MCF 10A (cell line): Measurements from ENCODE around the gene FABP1. TPM values are rescaled to one million over a fixed set of nuclear protein-coding genes. Genes with fewer than 3 reads are reported as not detected.

Experiments
- BruUV-seq: library from RNA; stranded (reverse); fragments of 400-500 nt; replicated peaks from 2 replicates; lab custom pipeline; 2021; lab: Mats Ljungman, UMichigan
- CTCF ChIA-PET: fragments of 300-600 bp; sonication (Branson Sonifier 250); formaldehyde crosslinking; extraction: SDS; loops from one replicate; lab custom pipeline; 2021; ENCODE audit warnings: antibody characterized with exemption, inconsistent platforms; lab: Yijun Ruan, JAX
- POLR2A ChIA-PET: fragments of 300-600, 350-650 bp; sonication (Branson Sonifier 250); formaldehyde crosslinking; extraction: SDS; loops from one replicate; lab custom pipeline; 2020; ENCODE audit warnings: antibody characterized with exemption, inconsistent platforms; lab: Yijun Ruan, JAX
- DNase-seq: peaks from one replicate; pipeline ENCODE4 v3.0.0-alpha.2; 2018; ENCODE audit not compliant: unreplicated experiment
- H3K27ac Mint-ChIP-seq: one replicate; pipeline ENCODE4 v1.8.0; 2022; ENCODE audit warnings: mild to moderate bottlenecking, low read depth, mixed read lengths; ENCODE audit not compliant: unreplicated experiment
- H3K27me3 Mint-ChIP-seq: one replicate; pipeline ENCODE4 v1.8.0; 2022; ENCODE audit warnings: mixed read lengths; ENCODE audit not compliant: insufficient read depth, unreplicated experiment
- H3K36me3 Mint-ChIP-seq: one replicate; pipeline ENCODE4 v1.8.0; 2022; ENCODE audit warnings: mild to moderate bottlenecking, moderate library complexity, mixed read lengths; ENCODE audit not compliant: insufficient read depth, unreplicated experiment
- H3K4me1 Mint-ChIP-seq: one replicate; pipeline ENCODE4 v1.8.0; 2022; ENCODE audit warnings: mixed read lengths; ENCODE audit not compliant: insufficient read depth, unreplicated experiment
- H3K4me3 Mint-ChIP-seq: one replicate; pipeline ENCODE4 v1.8.0; 2022; ENCODE audit warnings: mild to moderate bottlenecking, moderate library complexity, mixed read lengths; ENCODE audit not compliant: unreplicated experiment
- H3K9me3 Mint-ChIP-seq: one replicate; pipeline ENCODE4 v1.8.0; 2022; ENCODE audit warnings: mixed read lengths; ENCODE audit not compliant: unreplicated experiment
- intact Hi-C: fragments of 100-400 bp; cut with micrococcal nuclease; formaldehyde crosslinking; loops from 2 replicates; pipeline ENCODE4 v1.14.1; 2022
- total RNA-seq: library from RNA; stranded (reverse); gene quantifications from 2 replicates; pipeline ENCODE4 v1.2.3, GENCODE V29; 2022
- TF ChIP-seq, protein P1 (sequence below): fragments of 200-600 bp; IDR thresholded peaks from one replicate; pipeline ENCODE4 v1.8.0; 2022; ENCODE audit warnings: antibody characterized with exemption, mild to moderate bottlenecking; ENCODE audit not compliant: unreplicated experiment

FABP1 gene
- total RNA-seq, 1 experiment from 2014 or later, result not detected

DNA sequence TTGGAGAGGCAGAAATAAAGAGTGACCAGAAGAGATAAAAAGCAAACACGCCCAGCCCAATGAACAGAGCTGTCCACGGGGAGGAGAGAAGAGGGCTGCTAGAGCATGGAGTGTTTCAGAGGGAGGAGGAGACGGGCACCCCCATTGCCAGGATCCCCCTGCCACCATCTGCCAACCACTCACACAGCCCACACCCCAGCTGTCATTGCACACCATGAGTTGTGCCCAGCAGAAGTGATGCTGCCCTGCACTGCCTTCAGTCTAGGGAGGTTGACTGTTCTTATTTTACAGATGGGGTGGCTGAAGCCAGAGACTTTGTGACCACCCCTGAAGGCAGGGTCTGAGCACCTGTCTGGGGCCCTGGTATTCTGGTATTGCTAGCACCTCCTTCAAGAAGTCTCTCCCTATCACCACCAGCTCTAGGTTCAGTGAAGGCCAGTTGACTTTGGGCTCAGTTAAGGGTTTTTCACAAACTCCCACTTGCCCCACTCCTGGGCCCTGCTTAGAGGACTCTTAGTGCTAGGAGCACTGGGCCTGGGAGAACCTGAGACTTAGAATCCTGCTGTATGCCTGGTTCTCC lies 2.4 kb downstream of the FABP1 start:
- no peak for DNase-seq
- BruUV-seq, result no TSS peak
- Mint-ChIP-seq H3K27ac (no peak overlapping the region), H3K9me3 (no peaks in the 10 kb centered on the region), H3K27me3 (peaks cover 47% of the 10 kb centered on the region), H3K4me1 (no peaks in the 10 kb centered on the region), H3K4me3 (no peak overlapping the region), H3K36me3 (no peaks in the 10 kb centered on the region)
- intact Hi-C loops, result no loop called here
- ChIA-PET CTCF (interaction anchor here (0.6 to 2.3 kb wide), 5 partner anchors 14 to 497 kb away, joined by 3 to 13 read pairs (median 3); no protein-coding TSS in a partner anchor), POLR2A (interaction anchor here (0.5 kb wide), 1 partner anchor 272 kb away, joined by 3 read pairs; no protein-coding TSS in a partner anchor)
- TF ChIP-seq, protein P1, sequence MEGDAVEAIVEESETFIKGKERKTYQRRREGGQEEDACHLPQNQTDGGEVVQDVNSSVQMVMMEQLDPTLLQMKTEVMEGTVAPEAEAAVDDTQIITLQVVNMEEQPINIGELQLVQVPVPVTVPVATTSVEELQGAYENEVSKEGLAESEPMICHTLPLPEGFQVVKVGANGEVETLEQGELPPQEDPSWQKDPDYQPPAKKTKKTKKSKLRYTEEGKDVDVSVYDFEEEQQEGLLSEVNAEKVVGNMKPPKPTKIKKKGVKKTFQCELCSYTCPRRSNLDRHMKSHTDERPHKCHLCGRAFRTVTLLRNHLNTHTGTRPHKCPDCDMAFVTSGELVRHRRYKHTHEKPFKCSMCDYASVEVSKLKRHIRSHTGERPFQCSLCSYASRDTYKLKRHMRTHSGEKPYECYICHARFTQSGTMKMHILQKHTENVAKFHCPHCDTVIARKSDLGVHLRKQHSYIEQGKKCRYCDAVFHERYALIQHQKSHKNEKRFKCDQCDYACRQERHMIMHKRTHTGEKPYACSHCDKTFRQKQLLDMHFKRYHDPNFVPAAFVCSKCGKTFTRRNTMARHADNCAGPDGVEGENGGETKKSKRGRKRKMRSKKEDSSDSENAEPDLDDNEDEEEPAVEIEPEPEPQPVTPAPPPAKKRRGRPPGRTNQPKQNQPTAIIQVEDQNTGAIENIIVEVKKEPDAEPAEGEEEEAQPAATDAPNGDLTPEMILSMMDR, result no peak

DNA sequence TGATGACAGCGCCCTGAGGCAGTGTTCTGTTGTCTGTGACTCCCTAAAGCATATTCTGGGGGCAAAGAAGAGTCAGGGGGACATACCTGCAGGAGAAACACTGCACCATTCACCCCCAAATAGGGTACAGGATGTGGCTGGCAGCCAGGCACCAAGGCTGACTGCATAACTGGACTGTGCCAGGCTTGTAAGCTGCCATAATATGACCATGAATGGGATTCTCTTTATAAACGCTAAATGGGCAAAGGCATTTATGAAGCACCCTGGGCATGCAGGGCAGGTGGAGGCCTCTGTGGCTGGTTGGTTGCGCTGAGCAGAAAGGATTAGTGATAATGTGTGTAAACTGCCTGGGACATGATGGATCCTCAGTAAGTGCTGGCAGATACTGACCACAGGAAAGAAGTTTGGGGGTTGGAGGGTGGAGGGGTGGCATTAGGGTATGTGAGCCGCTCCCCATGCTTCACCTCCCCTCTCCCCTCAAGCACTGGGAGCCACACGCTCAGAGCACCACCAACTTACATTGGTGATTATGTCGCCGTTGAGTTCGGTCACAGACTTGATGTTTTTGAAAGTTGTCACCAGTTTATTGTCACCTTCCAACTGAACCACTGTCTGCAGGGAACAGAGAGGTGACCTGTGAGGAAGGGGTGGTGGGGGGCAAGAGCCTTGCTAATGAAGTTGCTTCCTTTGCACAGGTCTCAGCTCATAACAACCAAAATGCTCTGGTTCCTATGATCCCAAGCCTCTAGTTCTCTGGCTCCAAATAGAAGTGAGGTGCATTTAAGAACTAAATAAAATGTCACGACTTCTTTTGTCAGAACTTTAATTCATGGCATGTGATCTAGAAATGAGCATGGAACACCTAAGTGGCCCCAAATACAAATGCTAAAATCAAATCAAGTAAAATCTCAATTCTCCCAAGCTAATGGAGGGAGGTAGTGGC lies 3.6 kb downstream of the FABP1 start:
- ChIA-PET CTCF (interaction anchor here (0.6 to 2.3 kb wide), 4 partner anchors 14 to 471 kb away, joined by 3 to 13 read pairs (median 3); no protein-coding TSS in a partner anchor), POLR2A (interaction anchor here (0.6 kb wide), 2 partner anchors 67 to 82 kb away, joined by 3 read pairs; no protein-coding TSS in a partner anchor)
- no peak for DNase-seq
- H3K27ac Mint-ChIP-seq, result no peak overlapping the region
- no peaks in the 10 kb centered on the region for H3K4me1 Mint-ChIP-seq
- H3K4me3 Mint-ChIP-seq, result no peak overlapping the region
- TF ChIP-seq, protein P1, result no peak
- no peaks in the 10 kb centered on the region for H3K9me3 Mint-ChIP-seq
- H3K36me3 Mint-ChIP-seq, result no peaks in the 10 kb centered on the region
- intact Hi-C loops, result no loop called here
- no TSS peak for BruUV-seq
- H3K27me3 Mint-ChIP-seq, result peaks cover 47% of the 10 kb centered on the region

DNA sequence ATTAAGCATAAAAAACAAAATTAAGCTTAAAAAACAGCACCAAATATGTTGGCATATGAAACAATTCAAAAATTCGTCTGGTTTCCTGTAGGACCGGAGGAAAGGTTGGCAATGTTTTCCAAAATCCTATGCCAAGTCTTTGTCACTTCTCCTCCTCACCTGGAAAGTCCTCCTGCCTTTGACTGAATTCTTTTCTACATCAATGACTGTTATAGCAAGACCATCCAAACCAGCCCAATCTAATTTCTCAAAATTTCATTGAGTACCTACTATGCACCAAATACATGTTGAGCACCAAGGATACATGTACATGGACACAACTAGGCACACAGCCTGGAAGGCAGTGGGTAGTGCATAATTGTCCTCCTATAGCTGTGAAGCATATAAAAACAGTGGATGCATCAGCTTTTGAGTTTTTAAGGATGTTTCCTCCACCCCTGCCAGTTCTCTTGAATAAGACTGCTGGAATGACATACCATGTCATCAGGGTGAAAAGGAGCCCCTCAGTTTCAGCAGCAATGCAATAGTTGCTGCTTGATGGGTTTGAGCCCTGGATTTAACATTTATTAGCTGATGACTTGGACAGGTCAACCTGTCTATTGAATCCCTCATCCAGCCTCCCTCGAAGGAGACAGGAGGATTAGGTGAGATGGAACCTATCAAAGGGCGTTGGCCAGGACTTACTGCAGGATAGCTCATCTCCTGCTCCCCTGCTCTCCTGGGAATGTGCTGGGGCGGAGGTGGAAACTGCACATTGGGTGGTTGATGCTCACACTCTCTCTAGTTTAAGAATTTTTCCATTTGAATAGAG lies 4.5 kb downstream of the FABP1 start:
- no peak for DNase-seq
- intact Hi-C loops, result no loop called here
- H3K9me3 Mint-ChIP-seq, result no peaks in the 10 kb centered on the region
- peaks cover 47% of the 10 kb centered on the region for H3K27me3 Mint-ChIP-seq
- TF ChIP-seq, protein P1, result no peak
- H3K36me3 Mint-ChIP-seq, result no peaks in the 10 kb centered on the region
- no peak overlapping the region for H3K27ac Mint-ChIP-seq
- CTCF ChIA-PET, result interaction anchor here (0.6 to 1.1 kb wide), 3 partner anchors 10 to 472 kb away, joined by 3 read pairs; no protein-coding TSS in a partner anchor
- H3K4me1 Mint-ChIP-seq, result no peaks in the 10 kb centered on the region
- no peak overlapping the region for H3K4me3 Mint-ChIP-seq
- no TSS peak for BruUV-seq
- POLR2A ChIA-PET, result interaction anchor here (0.6 to 0.7 kb wide), 3 partner anchors 68 to 360 kb away, joined by 3 read pairs; no protein-coding TSS in a partner anchor
